Glomerular visceral epithelial cell (primary cell): ENCODE results near the gene OSBPL8.

Source experiments
- DNase-seq: peaks from one replicate; pipeline ENCODE4 v3.0.0-alpha.2; 2016; ENCODE audit errors: extremely low spot score

The OSBPL8 gene

GRCh38 chr12:76555231-76555767, 4.3 kb downstream of the OSBPL8 start:
- DNase-seq: no peak

DNA sequence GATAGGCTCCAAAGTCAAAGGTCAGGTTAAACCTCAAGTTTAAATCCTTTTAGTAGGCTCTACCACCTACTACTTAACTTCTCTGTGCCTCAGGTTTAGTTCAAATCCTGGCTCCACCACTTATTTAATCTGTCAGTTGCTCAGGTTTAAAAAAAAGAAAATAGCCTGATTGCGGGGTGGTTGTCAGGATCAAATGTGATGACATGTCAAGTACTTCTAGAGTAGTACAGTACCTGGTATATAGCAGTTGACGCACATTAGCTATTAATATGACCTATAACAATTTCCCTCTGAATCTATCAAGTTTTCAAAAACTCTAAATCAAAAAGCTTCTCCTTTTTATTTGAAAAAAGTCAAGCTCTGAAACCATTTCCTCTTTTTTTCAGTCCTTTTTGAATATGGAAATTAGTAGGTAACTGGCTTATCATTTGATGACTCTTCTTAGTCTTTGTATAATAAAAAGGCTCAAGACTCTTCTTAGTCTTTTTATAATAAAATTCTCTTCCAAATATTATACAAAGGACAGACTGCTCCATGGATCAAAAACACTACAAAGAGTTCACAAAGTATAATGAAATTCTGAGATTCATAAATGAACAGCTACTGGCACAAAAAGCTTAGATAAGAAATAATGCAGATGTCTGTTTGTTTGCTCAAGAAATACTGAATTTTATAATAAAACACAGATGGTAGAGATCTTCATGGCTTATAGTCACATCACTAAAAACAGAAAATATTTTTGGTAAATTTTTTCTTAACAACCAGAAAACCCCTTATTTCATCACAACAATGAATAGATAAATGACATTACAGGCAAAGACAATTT, 5.0 kb downstream of the OSBPL8 start:
- no peak for DNase-seq

DNA sequence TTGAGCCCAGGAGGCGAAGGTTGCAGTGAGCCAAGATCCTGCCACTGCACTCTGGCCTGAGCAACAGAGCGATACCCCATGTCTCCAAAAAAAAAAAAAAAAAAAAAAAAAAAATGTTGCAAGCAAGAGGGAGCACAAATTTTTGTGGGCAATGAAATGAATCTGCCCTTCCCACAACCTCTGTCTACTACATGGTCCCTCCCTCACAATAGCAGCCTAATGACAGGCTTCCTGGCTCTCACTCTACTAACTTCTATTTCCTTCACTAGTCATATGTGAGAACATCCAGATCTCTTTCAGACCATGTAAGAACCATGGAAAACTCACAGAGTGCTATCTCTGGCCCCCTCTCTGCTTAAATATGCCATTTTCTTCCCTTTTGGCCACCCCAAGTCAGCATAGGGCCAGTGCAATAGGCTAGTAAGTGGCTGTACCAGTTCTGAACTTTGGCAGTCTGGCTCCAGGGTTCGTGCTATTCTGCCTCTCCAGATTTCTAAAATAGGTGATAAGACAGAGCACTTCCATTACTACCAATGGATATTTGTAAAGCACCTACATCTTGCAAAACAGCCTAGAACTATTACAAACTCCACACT, 7.1 kb downstream of the OSBPL8 start:
- DNase-seq: peak; percentile 24

GRCh38 chr12:76551482-76551888, 8.1 kb downstream of the OSBPL8 start:
- no peak for DNase-seq

DNA sequence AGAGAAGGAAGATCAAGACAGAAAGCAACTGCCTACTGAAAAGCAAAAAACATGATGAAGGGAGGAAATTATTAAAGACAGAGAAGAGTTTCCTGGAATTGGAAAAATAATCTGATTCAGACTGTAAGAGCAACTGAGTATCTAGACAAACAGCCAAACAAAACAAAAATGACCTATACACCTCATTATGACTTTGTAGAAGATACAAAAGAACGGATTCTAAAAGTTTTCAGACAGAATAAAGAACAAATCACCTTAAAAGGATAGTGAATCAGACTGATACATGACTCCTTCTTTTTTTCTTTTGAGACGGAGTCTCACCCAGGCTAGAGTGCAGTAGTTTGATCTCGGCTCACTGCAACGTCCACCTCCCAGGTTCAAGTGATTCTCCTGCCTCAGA, 10.4 kb downstream of the OSBPL8 start:
- DNase-seq: no peak

DNA sequence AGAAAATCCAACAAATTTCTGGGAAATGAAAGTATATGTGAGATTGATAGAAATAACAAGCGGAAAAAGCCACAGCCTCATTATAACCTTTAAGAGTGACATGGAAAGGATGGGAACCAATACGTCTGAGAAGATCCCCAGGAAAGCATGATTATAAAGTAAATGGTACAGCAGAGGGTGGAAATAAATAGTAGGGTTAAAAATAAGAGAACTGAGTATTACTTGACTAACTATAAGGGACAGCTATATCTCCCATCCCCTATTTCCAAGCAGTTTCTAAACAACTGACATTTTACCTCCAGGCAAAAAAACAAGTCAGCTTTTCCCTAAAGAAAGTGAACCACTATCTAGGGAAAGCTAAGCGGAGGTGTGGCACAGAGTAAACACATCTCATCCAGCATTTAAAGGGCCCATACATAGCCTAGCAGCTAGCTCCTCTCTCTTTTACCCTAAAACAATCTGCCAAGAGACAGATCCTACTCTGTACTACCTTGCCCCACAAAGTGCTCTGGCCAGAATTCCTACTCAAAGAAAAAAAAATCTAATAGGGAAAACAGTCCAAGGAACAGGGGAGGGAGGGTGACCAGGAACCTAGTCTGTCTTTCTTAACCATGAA, 11.2 kb downstream of the OSBPL8 start:
- DNase-seq: no peak

DNA sequence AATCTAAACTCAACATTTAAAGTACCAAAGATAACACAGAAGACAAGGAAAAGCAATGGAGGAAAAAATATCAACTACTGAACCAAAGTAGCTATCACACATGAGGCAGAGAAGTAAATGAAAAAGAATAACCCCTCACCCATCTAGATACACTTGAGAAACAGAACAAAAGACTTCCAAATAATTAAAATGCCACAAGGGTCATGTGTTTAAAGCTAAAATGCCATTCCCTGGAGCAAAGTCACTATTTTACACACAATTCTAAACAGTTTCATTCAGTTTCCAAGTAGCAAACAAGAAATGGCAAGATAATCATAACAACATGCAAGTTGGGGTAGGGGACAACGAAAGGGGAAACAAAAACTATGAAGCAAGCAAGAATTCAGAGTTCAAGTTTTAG, 12.0 kb downstream of the OSBPL8 start:
- no peak for DNase-seq

DNA sequence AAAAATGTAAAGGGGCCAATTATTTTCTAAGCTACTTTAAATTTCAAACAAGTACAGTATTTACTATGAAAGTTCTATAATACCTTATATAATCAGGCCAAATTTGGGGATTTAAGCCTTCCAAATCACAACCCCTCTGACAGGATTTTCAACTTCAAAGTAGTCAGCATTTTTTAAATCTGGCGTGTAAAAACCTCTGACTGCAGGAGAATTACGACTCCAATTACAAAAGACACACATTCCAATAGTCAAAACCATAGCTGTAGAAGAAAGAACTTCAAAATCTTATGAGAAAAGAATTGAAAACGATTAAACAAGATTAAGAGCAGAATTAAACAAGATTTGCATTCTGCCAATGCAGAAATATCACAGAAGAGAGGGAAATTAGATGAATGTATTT, 12.7 kb downstream of the OSBPL8 start:
- DNase-seq: no peak

GRCh38 chr12:76545486-76545885, 14.1 kb downstream of the OSBPL8 start:
- no peak for DNase-seq

DNA sequence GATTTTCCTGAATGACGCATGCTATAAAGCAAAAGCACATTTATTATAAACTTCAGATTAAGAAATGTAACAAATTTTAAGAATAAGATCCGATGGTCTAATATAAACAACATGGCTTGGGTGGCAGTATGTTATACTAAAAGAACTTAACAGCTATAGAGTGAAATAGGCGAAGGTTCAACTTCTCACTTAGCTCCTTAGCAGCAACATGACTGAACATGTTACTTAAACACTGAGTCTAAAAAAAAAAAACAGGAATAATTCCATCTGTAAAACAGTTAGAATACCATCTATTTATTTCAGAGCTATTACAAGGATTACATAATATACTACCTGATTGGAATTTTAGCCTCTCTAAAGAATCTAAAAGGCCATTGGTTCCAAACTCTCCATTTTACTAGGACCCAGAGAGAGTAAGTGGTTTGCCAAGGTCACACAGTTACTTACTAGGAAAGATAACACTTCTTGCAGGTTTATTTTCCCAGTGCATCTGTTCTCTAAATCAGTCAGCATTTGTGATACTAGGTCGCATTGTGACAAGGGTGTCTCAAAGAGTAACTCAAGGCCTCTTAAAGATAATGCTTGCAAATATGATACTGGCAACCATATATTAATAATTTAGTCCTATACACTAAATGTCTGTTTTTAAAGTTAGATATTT, 14.8 kb downstream of the OSBPL8 start:
- no peak for DNase-seq

- DNase-seq: no peak
Measured at GRCh38 chr12:76543813-76544347, 15.7 kb downstream of the OSBPL8 start.

DNA sequence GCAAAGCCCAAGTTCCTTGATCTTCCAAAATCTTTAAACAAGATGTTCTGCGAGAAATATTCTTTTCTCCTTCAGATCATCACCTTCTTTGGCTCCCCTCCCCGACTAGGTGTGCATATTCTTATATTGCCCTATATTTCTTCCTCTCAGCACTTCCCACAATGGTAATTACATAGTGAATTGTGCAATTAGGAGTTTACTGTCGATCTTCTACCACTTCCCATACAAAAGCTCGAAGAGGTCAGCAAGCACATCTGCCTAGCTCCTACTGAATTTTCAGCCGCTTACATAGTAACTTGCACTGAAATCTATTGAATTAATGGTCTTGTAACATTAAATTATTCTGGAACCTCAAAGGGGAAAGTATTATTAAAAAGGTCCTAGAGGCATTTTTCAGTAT, 16.7 kb downstream of the OSBPL8 start:
- no peak for DNase-seq

DNA sequence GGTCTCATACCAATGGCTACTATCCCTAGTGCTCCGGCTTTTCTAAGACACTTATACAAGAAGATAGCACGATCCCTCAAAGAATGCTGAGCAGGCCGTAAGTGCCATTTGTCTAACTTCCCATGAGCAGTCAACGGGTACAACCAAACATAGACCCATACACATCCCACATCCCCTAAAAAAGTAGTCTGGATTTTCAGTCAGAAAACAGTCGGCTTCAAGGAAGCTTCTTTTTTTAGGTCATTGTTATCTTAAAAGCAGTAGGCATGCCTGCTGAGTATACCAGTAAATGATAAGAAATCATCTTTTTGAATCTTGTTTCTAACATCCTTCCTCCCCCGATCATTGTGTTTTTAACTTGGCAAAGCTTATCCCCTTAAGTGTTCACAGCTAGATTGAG, 19.8 kb downstream of the OSBPL8 start:
- no peak for DNase-seq

- no peak for DNase-seq
Measured at GRCh38 chr12:76537923-76538322, 21.6 kb downstream of the OSBPL8 start.

DNA sequence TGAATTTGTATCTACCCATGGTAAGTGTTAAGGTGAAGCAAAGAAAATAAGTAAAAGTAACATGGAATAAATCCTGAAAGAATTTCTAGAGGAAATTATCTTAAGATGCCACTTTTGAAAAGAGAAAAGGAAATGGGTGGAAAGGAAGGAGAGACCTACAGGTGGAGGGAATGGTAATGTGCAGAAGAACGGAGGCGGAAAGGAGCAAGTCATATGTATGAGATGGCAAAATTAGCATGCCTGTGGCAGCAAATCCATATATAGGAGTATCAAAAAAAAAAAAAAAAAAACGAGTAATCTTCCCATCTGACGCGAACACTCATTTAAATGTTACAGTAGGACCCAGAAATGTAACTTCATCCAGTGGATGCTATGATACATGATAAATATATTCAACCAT, 23.0 kb downstream of the OSBPL8 start:
- DNase-seq: no peak

DNA sequence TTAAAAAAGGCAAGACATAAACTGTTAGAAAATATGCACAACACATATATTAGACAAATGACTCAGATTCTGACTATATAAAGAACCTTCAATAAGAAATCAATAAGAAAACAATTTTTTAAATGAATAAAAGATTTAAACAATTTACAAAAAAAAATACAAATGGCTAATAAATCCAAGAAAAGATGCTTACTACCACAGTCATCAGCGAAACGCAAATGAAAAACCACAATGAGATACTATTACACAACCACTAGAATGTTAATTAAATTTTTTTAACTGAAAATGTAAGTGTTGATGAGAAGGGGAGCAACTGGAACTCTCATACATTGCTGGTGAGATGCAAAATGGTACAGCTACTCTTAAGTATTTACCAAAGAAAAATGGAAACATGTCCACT, 24.4 kb downstream of the OSBPL8 start:
- no peak for DNase-seq

GRCh38 chr12:76533331-76533730, 26.2 kb downstream of the OSBPL8 start:
- DNase-seq: no peak

DNA sequence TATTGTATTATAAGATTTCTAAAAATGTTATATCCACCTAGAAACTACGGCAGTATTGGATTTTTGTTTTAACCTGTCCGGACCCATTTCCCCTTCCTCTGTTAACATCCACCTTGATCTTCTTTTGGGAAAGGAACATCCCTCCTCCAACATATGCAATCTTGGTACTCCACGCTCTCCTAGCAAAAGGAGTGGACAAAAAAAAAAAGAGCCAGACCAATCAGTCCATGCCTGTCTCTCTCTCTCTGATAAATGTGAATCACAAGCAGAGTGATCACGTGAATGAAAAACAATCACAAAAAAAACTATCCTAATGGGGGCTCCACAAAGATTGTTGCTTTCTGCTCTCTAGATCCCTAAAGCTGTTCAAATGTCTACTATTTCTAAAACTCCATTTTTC, 27.1 kb downstream of the OSBPL8 start:
- DNase-seq: no peak

GRCh38 chr12:76531056-76531455, 28.5 kb downstream of the OSBPL8 start:
- no peak for DNase-seq

DNA sequence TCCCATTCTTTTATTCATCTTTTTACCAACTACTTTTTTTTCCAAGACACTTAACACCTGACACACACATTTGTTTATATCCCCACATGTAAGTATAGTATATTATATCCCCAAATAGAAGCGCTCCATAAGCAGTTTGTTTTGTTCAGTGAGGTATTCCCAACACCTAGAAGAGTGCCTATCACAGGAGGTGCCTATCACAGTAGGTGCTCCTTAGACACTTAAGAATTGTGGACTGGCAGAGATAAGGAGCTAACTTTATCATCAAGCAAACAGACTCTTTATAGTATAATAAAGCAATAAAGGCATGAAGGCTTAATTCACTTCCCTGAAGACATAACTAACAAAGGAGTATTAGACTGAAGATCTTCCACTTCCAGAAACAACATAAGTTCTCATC, 29.1 kb downstream of the OSBPL8 start:
- no peak for DNase-seq

GRCh38 chr12:76529226-76529918, 30.2 kb downstream of the OSBPL8 start:
- no peak for DNase-seq
